K562 (cell line): ENCODE results near the gene RBFOX2. TPM values are rescaled to one million over a fixed set of nuclear protein-coding genes. Genes with fewer than 3 reads are reported as not detected.

Experiments used
- CREB1 ChIP-seq, 2 experiments: sonication (generic) in 1 of 2; formaldehyde crosslinking in 1 of 2; IDR thresholded peaks; 2 replicates each; pipeline versions ENCODE4 v1.6.1 to v1.8.0; 2012 to 2022; ENCODE audit warnings: inconsistent platforms in 1 of 2, mild to moderate bottlenecking in 1 of 2, missing genetic modification reagents in 1 of 2, moderate library complexity in 1 of 2
- DPF2 ChIP-seq: fragments of 450-650 bp; IDR thresholded peaks from 2 replicates; pipeline ENCODE4 v1.6.1; 2016
- NBN ChIP-seq: fragments of 450-650 bp; IDR thresholded peaks from 2 replicates; pipeline ENCODE4 v1.6.1; 2016; ENCODE audit warnings: low read depth, mild to moderate bottlenecking
- NELFE ChIP-seq: IDR thresholded peaks from 2 replicates; pipeline ENCODE4 v1.6.1; 2011; ENCODE audit warnings: mild to moderate bottlenecking; ENCODE audit not compliant: insufficient read depth, insufficient read length
- NFIX ChIP-seq: fragments of 250-450 bp; sonication (Bioruptor Pico); IDR thresholded peaks from 2 replicates; pipeline ENCODE4 v1.4.0; 2020; ENCODE audit warnings: low read depth, mild to moderate bottlenecking, moderate library complexity
- NRF1 ChIP-seq, 2 experiments: fragments of 450-650 bp; IDR thresholded peaks in 1 of 2; conservative IDR thresholded peaks in 1 of 2; 2 replicates each; pipeline ENCODE4 v1.6.1; 2014; ENCODE audit warnings: mild to moderate bottlenecking in 2 of 2
- PPARD ChIP-seq: fragments of 250-450 bp; sonication (Bioruptor Pico); IDR thresholded peaks from 2 replicates; pipeline ENCODE4 v1.8.0; 2022; ENCODE audit warnings: inconsistent platforms, mild to moderate bottlenecking, moderate library complexity
- RBM34 ChIP-seq: fragments of 200-400 bp; formaldehyde crosslinking; IDR thresholded peaks from 2 replicates; pipeline ENCODE4 v1.6.1; 2018; ENCODE audit warnings: low read length, borderline replicate concordance; ENCODE audit not compliant: insufficient read depth
- SMARCA5 ChIP-seq: fragments of 450-650 bp; IDR thresholded peaks from 2 replicates; pipeline ENCODE4 v1.6.1; 2016
- TAF15 ChIP-seq: fragments of 200-400 bp; formaldehyde crosslinking; IDR thresholded peaks from 2 replicates; pipeline ENCODE4 v1.6.1; 2017; ENCODE audit warnings: mild to moderate bottlenecking, low read depth, low read length, moderate library complexity
- ZNF133 ChIP-seq: fragments of 250-450 bp; sonication (Bioruptor Pico); IDR thresholded peaks from 2 replicates; pipeline ENCODE4 v1.4.0; 2020; ENCODE audit warnings: mild to moderate bottlenecking
- ZNF384 ChIP-seq: IDR thresholded peaks from 2 replicates; pipeline ENCODE4 v1.6.1; 2012; ENCODE audit warnings: low read depth, low read length, improper control_type of control experiment
- ZNF436 ChIP-seq: fragments of 250-450, 450-650 bp; sonication (Bioruptor Pico); formaldehyde crosslinking; IDR thresholded peaks from 2 replicates; pipeline ENCODE4 v1.7.0; 2020; ENCODE audit warnings: mild to moderate bottlenecking
- polyA plus RNA-seq, 8 experiments: library from polyadenylated mRNA; depleted of rRNA in 4 of 8; stranded (reverse) in 5 of 8; unstranded in 3 of 8; fragments of >200 nt; fragmentation: Nextera tagmentation in 2 of 8; fragmentation: Illumina TruSeq in 1 of 8; extraction: Ambion mirVana in 2 of 8; extraction: Trizol in 1 of 8; gene quantifications; 2 replicates each; pipeline versions ENCODE4 v1.2.1 to v1.2.3, GENCODE V29; 2011 to 2014; ENCODE audit warnings: inconsistent platforms in 1 of 8, missing spikeins in 1 of 8
- total RNA-seq, 7 experiments: library from RNA; depleted of rRNA in 6 of 7; stranded (reverse); fragments of >200 nt in 6 of 7; fragmentation: Illumina TruSeq in 2 of 7; extraction: Trizol in 2 of 7; gene quantifications; 2 replicates each; pipeline versions ENCODE4 v1.2.1 to v1.2.3, GENCODE V29; 2011 to 2021; ENCODE audit warnings: low replicate concordance in 1 of 7
- TF ChIP-seq, protein P1 (sequence below): fragments of 450-650 bp; formaldehyde crosslinking; IDR thresholded peaks from 2 replicates; pipeline ENCODE4 v1.4.0; 2020; ENCODE audit warnings: mild to moderate bottlenecking
- TF ChIP-seq, protein P2 (sequence below): fragments of 450-650 bp; IDR thresholded peaks from 2 replicates; pipeline ENCODE4 v1.6.1; 2014; ENCODE audit warnings: low read depth, mild to moderate bottlenecking, moderate library complexity, borderline replicate concordance
- TF ChIP-seq, protein P3 (sequence below): sonication (generic); formaldehyde crosslinking; IDR thresholded peaks from 2 replicates; pipeline ENCODE4 v1.8.1; 2023; ENCODE audit warnings: mild to moderate bottlenecking, missing genetic modification reagents
- TF ChIP-seq, protein P4 (sequence below): IDR thresholded peaks from 2 replicates; pipeline ENCODE4 v1.6.1; 2012; ENCODE audit warnings: low read depth, low read length, improper control_type of control experiment, borderline replicate concordance
- TF ChIP-seq, protein P5 (sequence below): IDR thresholded peaks from 2 replicates; pipeline ENCODE4 v1.6.1; 2011; ENCODE audit warnings: borderline replicate concordance, low read depth, mild to moderate bottlenecking, moderate library complexity, low read length; ENCODE audit not compliant: insufficient read depth, poor library complexity, severe bottlenecking
- TF ChIP-seq, protein P6 (sequence below): fragments of 450-650 bp; formaldehyde crosslinking; IDR thresholded peaks from 2 replicates; pipeline ENCODE4 v1.4.0; 2022; ENCODE audit warnings: missing genetic modification characterization

Gene RBFOX2
- total and polyA plus RNA-seq, 9 of the 15 experiments (the other 6 are each of a cell fraction or from before 2014, with no cell fraction given) = 5.8 to 24.8 (median 14.2) TPM

DNA sequence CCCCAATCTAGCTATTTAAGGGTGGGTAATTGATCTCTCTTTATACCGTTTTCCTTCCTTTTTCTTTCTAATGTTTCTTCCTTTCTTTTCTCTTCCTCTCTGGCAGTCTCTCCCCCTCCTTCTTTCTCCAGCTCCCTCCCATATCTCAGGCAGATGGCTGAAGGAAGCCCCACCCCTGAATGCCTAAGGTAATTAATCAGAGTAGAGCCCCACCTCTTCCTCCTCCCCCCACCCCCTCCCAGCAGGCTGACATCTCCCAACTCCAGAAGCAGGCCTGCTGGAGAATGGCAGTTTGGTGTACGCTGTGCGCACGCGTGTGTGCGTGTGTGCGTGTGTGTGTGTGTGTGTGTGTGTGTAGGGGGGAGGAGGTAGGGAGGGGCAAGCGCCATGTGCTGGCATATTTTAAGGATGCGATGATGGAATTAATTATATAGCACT is 188.3 kb downstream of the RBFOX2 start (continued):
- TF ChIP-seq, protein P1, sequence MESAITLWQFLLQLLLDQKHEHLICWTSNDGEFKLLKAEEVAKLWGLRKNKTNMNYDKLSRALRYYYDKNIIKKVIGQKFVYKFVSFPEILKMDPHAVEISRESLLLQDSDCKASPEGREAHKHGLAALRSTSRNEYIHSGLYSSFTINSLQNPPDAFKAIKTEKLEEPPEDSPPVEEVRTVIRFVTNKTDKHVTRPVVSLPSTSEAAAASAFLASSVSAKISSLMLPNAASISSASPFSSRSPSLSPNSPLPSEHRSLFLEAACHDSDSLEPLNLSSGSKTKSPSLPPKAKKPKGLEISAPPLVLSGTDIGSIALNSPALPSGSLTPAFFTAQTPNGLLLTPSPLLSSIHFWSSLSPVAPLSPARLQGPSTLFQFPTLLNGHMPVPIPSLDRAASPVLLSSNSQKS (CRISPR knock-in tag) = no peak
- peak; percentile 89 to 91 for TF ChIP-seq NRF1 (conservative IDR thresholded peaks at IDR 0.05 in 1 of 2, IDR thresholded peaks at IDR 0.05 in 1 of 2)
- no peak for TF ChIP-seq SMARCA5
- TF ChIP-seq ZNF436 = no peak
- TF ChIP-seq NFIX = no peak
- no peak for TF ChIP-seq CREB1 (IDR thresholded peaks at IDR 0.05)
- no peak for TF ChIP-seq CREB1 (CRISPR knock-in tag; IDR thresholded peaks at IDR 0.05)
- peak; percentile 47 for TF ChIP-seq DPF2
- TF ChIP-seq, protein P2, sequence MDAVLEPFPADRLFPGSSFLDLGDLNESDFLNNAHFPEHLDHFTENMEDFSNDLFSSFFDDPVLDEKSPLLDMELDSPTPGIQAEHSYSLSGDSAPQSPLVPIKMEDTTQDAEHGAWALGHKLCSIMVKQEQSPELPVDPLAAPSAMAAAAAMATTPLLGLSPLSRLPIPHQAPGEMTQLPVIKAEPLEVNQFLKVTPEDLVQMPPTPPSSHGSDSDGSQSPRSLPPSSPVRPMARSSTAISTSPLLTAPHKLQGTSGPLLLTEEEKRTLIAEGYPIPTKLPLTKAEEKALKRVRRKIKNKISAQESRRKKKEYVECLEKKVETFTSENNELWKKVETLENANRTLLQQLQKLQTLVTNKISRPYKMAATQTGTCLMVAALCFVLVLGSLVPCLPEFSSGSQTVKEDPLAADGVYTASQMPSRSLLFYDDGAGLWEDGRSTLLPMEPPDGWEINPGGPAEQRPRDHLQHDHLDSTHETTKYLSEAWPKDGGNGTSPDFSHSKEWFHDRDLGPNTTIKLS = no peak
- TF ChIP-seq TAF15 = no peak
- no peak for TF ChIP-seq RBM34
- TF ChIP-seq, protein P3, sequence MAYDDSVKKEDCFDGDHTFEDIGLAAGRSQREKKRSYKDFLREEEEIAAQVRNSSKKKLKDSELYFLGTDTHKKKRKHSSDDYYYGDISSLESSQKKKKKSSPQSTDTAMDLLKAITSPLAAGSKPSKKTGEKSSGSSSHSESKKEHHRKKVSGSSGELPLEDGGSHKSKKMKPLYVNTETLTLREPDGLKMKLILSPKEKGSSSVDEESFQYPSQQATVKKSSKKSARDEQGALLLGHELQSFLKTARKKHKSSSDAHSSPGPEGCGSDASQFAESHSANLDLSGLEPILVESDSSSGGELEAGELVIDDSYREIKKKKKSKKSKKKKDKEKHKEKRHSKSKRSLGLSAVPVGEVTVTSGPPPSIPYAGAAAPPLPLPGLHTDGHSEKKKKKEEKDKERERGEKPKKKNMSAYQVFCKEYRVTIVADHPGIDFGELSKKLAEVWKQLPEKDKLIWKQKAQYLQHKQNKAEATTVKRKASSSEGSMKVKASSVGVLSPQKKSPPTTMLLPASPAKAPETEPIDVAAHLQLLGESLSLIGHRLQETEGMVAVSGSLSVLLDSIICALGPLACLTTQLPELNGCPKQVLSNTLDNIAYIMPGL (CRISPR knock-in tag) = no peak
- TF ChIP-seq, protein P4, sequence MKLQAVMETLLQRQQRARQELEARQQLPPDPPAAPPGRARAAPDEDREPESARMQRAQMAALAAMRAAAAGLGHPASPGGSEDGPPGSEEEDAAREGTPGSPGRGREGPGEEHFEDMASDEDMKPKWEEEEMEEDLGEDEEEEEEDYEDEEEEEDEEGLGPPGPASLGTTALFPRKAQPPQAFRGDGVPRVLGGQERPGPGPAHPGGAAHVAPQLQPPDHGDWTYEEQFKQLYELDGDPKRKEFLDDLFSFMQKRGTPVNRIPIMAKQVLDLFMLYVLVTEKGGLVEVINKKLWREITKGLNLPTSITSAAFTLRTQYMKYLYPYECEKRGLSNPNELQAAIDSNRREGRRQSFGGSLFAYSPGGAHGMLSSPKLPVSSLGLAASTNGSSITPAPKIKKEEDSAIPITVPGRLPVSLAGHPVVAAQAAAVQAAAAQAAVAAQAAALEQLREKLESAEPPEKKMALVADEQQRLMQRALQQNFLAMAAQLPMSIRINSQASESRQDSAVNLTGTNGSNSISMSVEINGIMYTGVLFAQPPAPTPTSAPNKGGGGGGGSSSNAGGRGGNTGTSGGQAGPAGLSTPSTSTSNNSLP = no peak
- no peak for TF ChIP-seq ZNF384
- TF ChIP-seq, protein P5, sequence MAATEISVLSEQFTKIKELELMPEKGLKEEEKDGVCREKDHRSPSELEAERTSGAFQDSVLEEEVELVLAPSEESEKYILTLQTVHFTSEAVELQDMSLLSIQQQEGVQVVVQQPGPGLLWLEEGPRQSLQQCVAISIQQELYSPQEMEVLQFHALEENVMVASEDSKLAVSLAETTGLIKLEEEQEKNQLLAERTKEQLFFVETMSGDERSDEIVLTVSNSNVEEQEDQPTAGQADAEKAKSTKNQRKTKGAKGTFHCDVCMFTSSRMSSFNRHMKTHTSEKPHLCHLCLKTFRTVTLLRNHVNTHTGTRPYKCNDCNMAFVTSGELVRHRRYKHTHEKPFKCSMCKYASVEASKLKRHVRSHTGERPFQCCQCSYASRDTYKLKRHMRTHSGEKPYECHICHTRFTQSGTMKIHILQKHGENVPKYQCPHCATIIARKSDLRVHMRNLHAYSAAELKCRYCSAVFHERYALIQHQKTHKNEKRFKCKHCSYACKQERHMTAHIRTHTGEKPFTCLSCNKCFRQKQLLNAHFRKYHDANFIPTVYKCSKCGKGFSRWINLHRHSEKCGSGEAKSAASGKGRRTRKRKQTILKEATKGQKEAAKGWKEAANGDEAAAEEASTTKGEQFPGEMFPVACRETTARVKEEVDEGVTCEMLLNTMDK = no peak
- no peak for TF ChIP-seq PPARD
- no peak for TF ChIP-seq ZNF133 (CRISPR knock-in tag)
- TF ChIP-seq, protein P6, sequence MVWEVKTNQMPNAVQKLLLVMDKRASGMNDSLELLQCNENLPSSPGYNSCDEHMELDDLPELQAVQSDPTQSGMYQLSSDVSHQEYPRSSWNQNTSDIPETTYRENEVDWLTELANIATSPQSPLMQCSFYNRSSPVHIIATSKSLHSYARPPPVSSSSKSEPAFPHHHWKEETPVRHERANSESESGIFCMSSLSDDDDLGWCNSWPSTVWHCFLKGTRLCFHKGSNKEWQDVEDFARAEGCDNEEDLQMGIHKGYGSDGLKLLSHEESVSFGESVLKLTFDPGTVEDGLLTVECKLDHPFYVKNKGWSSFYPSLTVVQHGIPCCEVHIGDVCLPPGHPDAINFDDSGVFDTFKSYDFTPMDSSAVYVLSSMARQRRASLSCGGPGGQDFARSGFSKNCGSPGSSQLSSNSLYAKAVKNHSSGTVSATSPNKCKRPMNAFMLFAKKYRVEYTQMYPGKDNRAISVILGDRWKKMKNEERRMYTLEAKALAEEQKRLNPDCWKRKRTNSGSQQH (CRISPR knock-in tag) = no peak
- 0 out of 2 replicates have a peak, but pooled peaks have one; percentile 25 for TF ChIP-seq NBN
- TF ChIP-seq NELFE = no peak
